Stimulated activated CD4-positive, alpha-beta T cell treated with anti-CD3 and anti-CD28 coated beads, Interleukin-1b, Interleukin-23, amount 100 ng/mL, for 1 hour (primary cell): ENCODE data around the gene ADGRG6.

ENCODE experiments used
- DNase-seq, 2 donors: peaks; one replicate each; pipeline ENCODE4 v3.0.0-alpha.2; 2020; ENCODE audit warnings: low read depth in 2 of 2

Gene ADGRG6

GRCh38 chr6:142482974-142483373 is 181.2 kb downstream of the ADGRG6 start:
- DNase-seq: no peak

DNA sequence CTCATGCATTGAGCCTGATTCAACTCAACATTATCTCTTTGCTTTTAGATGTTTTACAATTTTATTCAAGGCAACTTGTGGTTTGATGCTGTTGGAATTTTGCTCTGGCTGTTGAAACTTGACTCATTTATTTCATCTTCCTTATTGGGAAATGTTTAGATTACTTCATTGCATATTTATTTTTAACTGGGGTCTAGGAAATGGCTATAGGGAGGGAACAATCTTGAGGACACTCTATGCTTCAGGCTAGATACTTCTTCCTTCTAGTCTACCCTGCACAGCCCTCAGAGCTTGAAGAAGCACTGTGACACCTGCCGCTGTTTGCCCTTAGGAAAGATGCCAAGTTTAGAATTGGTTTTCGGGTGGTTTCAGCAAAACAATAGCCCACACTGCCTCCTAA is 183.4 kb downstream of the ADGRG6 start:
- DNase-seq: no peak

- DNase-seq: no peak
Measured at GRCh38 chr6:142489722-142490610, 188.2 kb downstream of the ADGRG6 start.
